ENCODE data around the gene RAB11FIP4. TPM values are rescaled to one million over a fixed set of nuclear protein-coding genes. Genes with fewer than 3 reads are reported as not detected.
"Not testable (repeated sequence)": the region's sequence is repeated elsewhere in the genome, so short reads cannot be mapped to it uniquely, and the experiment has no call there.

Gene RAB11FIP4
- total and polyA plus RNA-seq, 9 donors: 1.8 to 16.5 (median 6.4) TPM

- Histone ChIP-seq H3K4me1 (ENCODE audit: insufficient read depth) (no peaks in the 10 kb centered on the region), H3K27ac (no peak overlapping the region), H3K36me3 (no peaks in the 10 kb centered on the region), H3K9me3 (no peaks in the 10 kb centered on the region), H3K4me3 (no peak overlapping the region), H3K27me3 (no peaks in the 10 kb centered on the region)
- TF ChIP-seq POLR2A (IDR thresholded peaks at IDR 0.05) (no peak), EP300 (IDR thresholded peaks at IDR 0.05) (no peak)
- TF ChIP-seq, protein P1, sequence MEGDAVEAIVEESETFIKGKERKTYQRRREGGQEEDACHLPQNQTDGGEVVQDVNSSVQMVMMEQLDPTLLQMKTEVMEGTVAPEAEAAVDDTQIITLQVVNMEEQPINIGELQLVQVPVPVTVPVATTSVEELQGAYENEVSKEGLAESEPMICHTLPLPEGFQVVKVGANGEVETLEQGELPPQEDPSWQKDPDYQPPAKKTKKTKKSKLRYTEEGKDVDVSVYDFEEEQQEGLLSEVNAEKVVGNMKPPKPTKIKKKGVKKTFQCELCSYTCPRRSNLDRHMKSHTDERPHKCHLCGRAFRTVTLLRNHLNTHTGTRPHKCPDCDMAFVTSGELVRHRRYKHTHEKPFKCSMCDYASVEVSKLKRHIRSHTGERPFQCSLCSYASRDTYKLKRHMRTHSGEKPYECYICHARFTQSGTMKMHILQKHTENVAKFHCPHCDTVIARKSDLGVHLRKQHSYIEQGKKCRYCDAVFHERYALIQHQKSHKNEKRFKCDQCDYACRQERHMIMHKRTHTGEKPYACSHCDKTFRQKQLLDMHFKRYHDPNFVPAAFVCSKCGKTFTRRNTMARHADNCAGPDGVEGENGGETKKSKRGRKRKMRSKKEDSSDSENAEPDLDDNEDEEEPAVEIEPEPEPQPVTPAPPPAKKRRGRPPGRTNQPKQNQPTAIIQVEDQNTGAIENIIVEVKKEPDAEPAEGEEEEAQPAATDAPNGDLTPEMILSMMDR (IDR thresholded peaks at IDR 0.05): no peak
- intact Hi-C loops (cut with DNase I): no loop called here
- no peak for DNase-seq
Observed at GRCh38 chr17:31378638-31379037, 12.8 kb upstream of the RAB11FIP4 start.

GRCh38 chr17:31379597-31380205 is 11.8 kb upstream of the RAB11FIP4 start:
- intact Hi-C loops (cut with DNase I): no loop called here
- no peak for DNase-seq
- H3K9me3 ChIP-seq: no peaks in the 10 kb centered on the region
- no peak for TF ChIP-seq EP300 (IDR thresholded peaks at IDR 0.05)
- TF ChIP-seq POLR2A (IDR thresholded peaks at IDR 0.05): no peak
- TF ChIP-seq, protein P1 (IDR thresholded peaks at IDR 0.05): no peak
- no peaks in the 10 kb centered on the region for H3K4me1 ChIP-seq (ENCODE audit: insufficient read depth)
- H3K36me3 ChIP-seq: no peaks in the 10 kb centered on the region
- no peak overlapping the region for H3K27ac ChIP-seq
- WGBS, 3 donors: 99 to 100% (median 100%) methylated on average over 1 of the region's 1 CpG
- no peak overlapping the region for H3K4me3 ChIP-seq
- no peaks in the 10 kb centered on the region for H3K27me3 ChIP-seq

DNA sequence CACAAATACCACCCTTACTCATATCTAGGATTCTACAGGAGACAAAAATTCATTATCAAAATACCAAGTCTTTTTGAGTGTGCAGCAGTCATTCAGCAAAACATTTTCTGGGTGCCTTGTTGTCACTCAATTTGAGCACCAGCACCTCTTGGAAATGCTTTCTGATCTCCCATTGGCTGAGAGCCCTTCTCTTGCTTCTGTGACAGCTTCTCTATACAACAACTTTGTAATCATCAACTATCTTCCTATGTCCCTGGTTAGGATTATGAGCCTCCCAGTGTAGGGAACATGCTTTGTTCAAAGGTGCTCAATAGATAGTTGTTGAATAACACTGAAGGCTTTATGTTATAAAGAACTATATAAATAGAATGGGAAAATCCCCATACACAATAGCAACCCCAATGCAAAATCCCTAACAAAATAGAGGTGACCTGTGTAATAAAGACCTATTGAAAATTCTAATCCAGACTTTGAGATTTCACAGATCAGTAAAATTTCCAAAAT is 10.3 kb upstream of the RAB11FIP4 start:
- H3K4me1 ChIP-seq (ENCODE audit: insufficient read depth): no peaks in the 10 kb centered on the region
- no peaks in the 10 kb centered on the region for H3K9me3 ChIP-seq
- intact Hi-C loops (cut with DNase I): no loop called here
- no peak overlapping the region for H3K4me3 ChIP-seq
- TF ChIP-seq POLR2A (IDR thresholded peaks at IDR 0.05) (no peak), EP300 (IDR thresholded peaks at IDR 0.05) (no peak)
- TF ChIP-seq, protein P1 (IDR thresholded peaks at IDR 0.05): no peak
- H3K27ac ChIP-seq: no peak overlapping the region
- no peaks in the 10 kb centered on the region for H3K27me3 ChIP-seq
- H3K36me3 ChIP-seq: no peaks in the 10 kb centered on the region
- DNase-seq: no peak

- intact Hi-C loops (cut with DNase I): not testable (repeated sequence)
- 95 to 96% (median 96%) methylated on average over 11 of the region's 11 CpGs for WGBS, 3 donors
Observed at GRCh38 chr17:31382668-31383275, 8.7 kb upstream of the RAB11FIP4 start.

GRCh38 chr17:31383488-31383887 is 8.0 kb upstream of the RAB11FIP4 start:
- H3K36me3 ChIP-seq; H3K4me1 ChIP-seq (ENCODE audit: insufficient read depth); DNase-seq; H3K27ac ChIP-seq; H3K4me3 ChIP-seq; H3K9me3 ChIP-seq; intact Hi-C loops (cut with DNase I); H3K27me3 ChIP-seq: not testable (repeated sequence)
- 94 to 97% (median 95%) methylated on average over 6 of the region's 6 CpGs for WGBS, 3 donors

More at GRCh38 chr17:31382668-31383275, 8.7 kb upstream of the RAB11FIP4 start:
- H3K36me3 ChIP-seq; DNase-seq; H3K27me3 ChIP-seq; H3K27ac ChIP-seq; H3K4me3 ChIP-seq; H3K9me3 ChIP-seq; H3K4me1 ChIP-seq (ENCODE audit: insufficient read depth): not testable (repeated sequence)
